ENCODE data around the gene ORAI3. TPM values are rescaled to one million over a fixed set of nuclear protein-coding genes. Genes with fewer than 3 reads are reported as not detected.
"Not testable (repeated sequence)": the region's sequence is repeated elsewhere in the genome, so short reads cannot be mapped to it uniquely, and the experiment has no call there.

Gene ORAI3
- total RNA-seq, 2 donors from 2014 or later: 7.4 to 16.8 TPM

- Mint-ChIP-seq H3K27ac (no peak overlapping the region), H3K4me1 (ENCODE audit: low read depth in 2 of 2) (peaks cover 10 to 13% of the 10 kb centered on the region in 2 donors), H3K4me3 (no peak overlapping the region), H3K36me3 (no peaks in the 10 kb centered on the region), H3K9me3 (no peaks in the 10 kb centered on the region), H3K27me3 (no peaks in the 10 kb centered on the region)
- no peak for ATAC-seq
- no peak for DNase-seq (ENCODE audit: low spot score)
These were observed 21.0 kb upstream of the ORAI3 start for GRCh38 chr16:30927789-30928378.

GRCh38 chr16:30928390-30928789 is 20.5 kb upstream of the ORAI3 start:
- ATAC-seq: no peak
- Mint-ChIP-seq H3K4me1 (ENCODE audit: low read depth in 2 of 2) (peaks cover 10 to 13% of the 10 kb centered on the region in 2 donors), H3K9me3 (no peaks in the 10 kb centered on the region), H3K36me3 (no peaks in the 10 kb centered on the region), H3K27me3 (no peaks in the 10 kb centered on the region), H3K27ac (no peak overlapping the region), H3K4me3 (no peak overlapping the region)
- DNase-seq (ENCODE audit: low spot score): no peak

GRCh38 chr16:30929167-30929566 is 19.7 kb upstream of the ORAI3 start:
- DNase-seq (ENCODE audit: low spot score): no peak
- Mint-ChIP-seq H3K4me1 (ENCODE audit: low read depth in 2 of 2) (peaks cover 10 to 13% of the 10 kb centered on the region in 2 donors), H3K27me3 (no peaks in the 10 kb centered on the region), H3K9me3 (no peaks in the 10 kb centered on the region), H3K27ac (no peak overlapping the region), H3K4me3 (no peak overlapping the region), H3K36me3 (no peaks in the 10 kb centered on the region)
- ATAC-seq: peak in 1 of 2 donors; percentile 84

- no peak for ATAC-seq
- Mint-ChIP-seq H3K27me3 (no peaks in the 10 kb centered on the region), H3K27ac (no peak overlapping the region), H3K4me3 (no peak overlapping the region), H3K36me3 (no peaks in the 10 kb centered on the region), H3K4me1 (ENCODE audit: low read depth in 2 of 2) (peaks cover 6 to 18% of the 10 kb centered on the region in 2 donors), H3K9me3 (no peaks in the 10 kb centered on the region)
- no peak for DNase-seq (ENCODE audit: low spot score)
These were observed 18.7 kb upstream of the ORAI3 start for GRCh38 chr16:30930160-30930571.

GRCh38 chr16:30931068-30931650 is 17.7 kb upstream of the ORAI3 start:
- ATAC-seq: no peak
- H3K27me3 Mint-ChIP-seq: no peaks in the 10 kb centered on the region
- H3K27ac Mint-ChIP-seq: no peak overlapping the region
- DNase-seq (ENCODE audit: low spot score): no peak
- H3K4me1 Mint-ChIP-seq (ENCODE audit: low read depth in 2 of 2): peaks cover 4 to 16% of the 10 kb centered on the region in 2 donors
- H3K36me3 Mint-ChIP-seq: no peaks in the 10 kb centered on the region
- no peaks in the 10 kb centered on the region for H3K9me3 Mint-ChIP-seq
- H3K4me3 Mint-ChIP-seq: no peak overlapping the region

- H3K4me3 Mint-ChIP-seq: no peak overlapping the region
- H3K27me3 Mint-ChIP-seq: no peaks in the 10 kb centered on the region
- H3K36me3 Mint-ChIP-seq: no peaks in the 10 kb centered on the region
- DNase-seq (ENCODE audit: low spot score) (no peak), ATAC-seq (peak; percentile 49 to 58)
- no peaks in the 10 kb centered on the region for H3K9me3 Mint-ChIP-seq
- H3K4me1 Mint-ChIP-seq (ENCODE audit: low read depth in 2 of 2): peaks cover 7 to 18% of the 10 kb centered on the region in 2 donors
- peak overlapping the region in 1 of 2 donors; percentile 3 for H3K27ac Mint-ChIP-seq
These were observed 13.9 kb upstream of the ORAI3 start for GRCh38 chr16:30934827-30935557.

- Mint-ChIP-seq H3K4me3 (no peak overlapping the region), H3K9me3 (no peaks in the 10 kb centered on the region), H3K27ac (peak overlapping the region; percentile 4 to 5), H3K4me1 (ENCODE audit: low read depth in 2 of 2) (peaks cover 24 to 28% of the 10 kb centered on the region in 2 donors), H3K36me3 (no peaks in the 10 kb centered on the region), H3K27me3 (no peaks in the 10 kb centered on the region)
- ATAC-seq (no peak), DNase-seq (ENCODE audit: low spot score) (no peak)
These were observed 11.2 kb upstream of the ORAI3 start for GRCh38 chr16:30937692-30938091.

GRCh38 chr16:30939571-30939970 is 9.3 kb upstream of the ORAI3 start:
- H3K36me3 Mint-ChIP-seq: not testable (repeated sequence)

GRCh38 chr16:30941600-30942425 is 7.1 kb upstream of the ORAI3 start:
- H3K27ac Mint-ChIP-seq: peak overlapping the region; percentile 43 to 89
- H3K4me3 Mint-ChIP-seq: peak overlapping the region; percentile 58
- peaks cover 5% of the 10 kb centered on the region for H3K36me3 Mint-ChIP-seq
- no peaks in the 10 kb centered on the region for H3K9me3 Mint-ChIP-seq
- H3K4me1 Mint-ChIP-seq (ENCODE audit: low read depth in 2 of 2): peaks cover 24 to 34% of the 10 kb centered on the region in 2 donors
- no peaks in the 10 kb centered on the region for H3K27me3 Mint-ChIP-seq
- ATAC-seq (peak; percentile 96 to 97), DNase-seq (ENCODE audit: low spot score) (peak; percentile 87)

More at GRCh38 chr16:30939571-30939970, 9.3 kb upstream of the ORAI3 start:
- H3K27ac Mint-ChIP-seq; DNase-seq (ENCODE audit: low spot score); H3K4me3 Mint-ChIP-seq; ATAC-seq; H3K9me3 Mint-ChIP-seq; H3K27me3 Mint-ChIP-seq: not testable (repeated sequence)
- peaks cover 31 to 34% of the 10 kb centered on the region in 2 donors for H3K4me1 Mint-ChIP-seq (ENCODE audit: low read depth in 2 of 2)

GRCh38 chr16:30942426-30942806 is 6.5 kb upstream of the ORAI3 start:
- H3K4me1 Mint-ChIP-seq (ENCODE audit: low read depth in 2 of 2): peaks cover 22 to 34% of the 10 kb centered on the region in 2 donors
- no peaks in the 10 kb centered on the region for H3K9me3 Mint-ChIP-seq
- no peaks in the 10 kb centered on the region for H3K27me3 Mint-ChIP-seq
- peak overlapping the region; percentile 43 to 89 for H3K27ac Mint-ChIP-seq
- H3K36me3 Mint-ChIP-seq: peaks cover 5% of the 10 kb centered on the region
- DNase-seq (ENCODE audit: low spot score) (no peak), ATAC-seq (no peak)
- peak overlapping the region; percentile 58 for H3K4me3 Mint-ChIP-seq

- Mint-ChIP-seq H3K4me3 (no peak overlapping the region), H3K27ac (peak overlapping the region in 1 of 2 donors; percentile 53), H3K36me3 (peaks cover 5% of the 10 kb centered on the region), H3K27me3 (no peaks in the 10 kb centered on the region), H3K4me1 (ENCODE audit: low read depth in 2 of 2) (peaks cover 16 to 34% of the 10 kb centered on the region in 2 donors), H3K9me3 (no peaks in the 10 kb centered on the region)
- ATAC-seq (no peak), DNase-seq (ENCODE audit: low spot score) (no peak)
These were observed 4.5 kb upstream of the ORAI3 start for GRCh38 chr16:30944352-30944751.

- peak overlapping the region in 1 of 2 donors; percentile 72 for H3K27ac Mint-ChIP-seq
- H3K36me3 Mint-ChIP-seq: peaks cover 5% of the 10 kb centered on the region
- H3K4me3 Mint-ChIP-seq: peak overlapping the region; percentile 17
- no peak for ATAC-seq
- H3K4me1 Mint-ChIP-seq (ENCODE audit: low read depth in 2 of 2): peaks cover 17 to 36% of the 10 kb centered on the region in 2 donors
- no peaks in the 10 kb centered on the region for H3K27me3 Mint-ChIP-seq
- DNase-seq (ENCODE audit: low spot score): no peak
- no peaks in the 10 kb centered on the region for H3K9me3 Mint-ChIP-seq
These were observed 2.0 kb upstream of the ORAI3 start for GRCh38 chr16:30946671-30947540.

- Mint-ChIP-seq H3K9me3 (no peaks in the 10 kb centered on the region), H3K4me1 (ENCODE audit: low read depth in 2 of 2) (peaks cover 16 to 32% of the 10 kb centered on the region in 2 donors), H3K36me3 (peaks cover 5% of the 10 kb centered on the region), H3K27me3 (no peaks in the 10 kb centered on the region), H3K27ac (no peak overlapping the region), H3K4me3 (no peak overlapping the region)
- ATAC-seq: no peak
- DNase-seq (ENCODE audit: low spot score): no peak
These were observed 1.4 kb upstream of the ORAI3 start for GRCh38 chr16:30947541-30947858.

Measured in natural killer cell treated with Interleukin-12 subunit alpha and Interleukin-12 subunit beta and Interleukin-15 and Interleukin-18, amount 100 ng/mL, for 72 hours (primary cell).